ENCODE measurements around the gene KRTAP24-1.

Gene KRTAP24-1

GRCh38 chr21:30289215-30289614, 6.5 kb upstream of the KRTAP24-1 start, which contains the start of gene KRTAP25-1:
TSS of gene KRTAP25-1 (minus strand) at chr21:30289514. CDS start at chr21:30289490, 24 bp downstream.
- no peak for TF ChIP-seq CTCF (IDR thresholded peaks at IDR 0.05; ENCODE audit: low read depth, low read length)
- DNase-seq (ENCODE audit: extremely low read depth, low read depth): no peak

- no peak for TF ChIP-seq CTCF (IDR thresholded peaks at IDR 0.05; ENCODE audit: low read depth, low read length)
- DNase-seq (ENCODE audit: extremely low read depth, low read depth): no peak
These were observed 11.1 kb downstream of the KRTAP24-1 start for GRCh38 chr21:30271611-30272010.

GRCh38 chr21:30271156-30271555, 11.6 kb downstream of the KRTAP24-1 start:
- DNase-seq (ENCODE audit: extremely low read depth, low read depth): no peak
- no peak for TF ChIP-seq CTCF (IDR thresholded peaks at IDR 0.05; ENCODE audit: low read depth, low read length)

GRCh38 chr21:30269803-30270530, 12.8 kb downstream of the KRTAP24-1 start:
- no peak for TF ChIP-seq CTCF (IDR thresholded peaks at IDR 0.05; ENCODE audit: low read depth, low read length)

GRCh38 chr21:30268608-30269197, 14.0 kb downstream of the KRTAP24-1 start:
- DNase-seq (ENCODE audit: extremely low read depth, low read depth): no peak
- no peak for TF ChIP-seq CTCF (IDR thresholded peaks at IDR 0.05; ENCODE audit: low read depth, low read length)

More at GRCh38 chr21:30269803-30270530, 12.8 kb downstream of the KRTAP24-1 start:
- DNase-seq (ENCODE audit: extremely low read depth, low read depth): no peak

- DNase-seq (ENCODE audit: extremely low read depth, low read depth): no peak
- no peak for TF ChIP-seq CTCF (IDR thresholded peaks at IDR 0.05; ENCODE audit: low read depth, low read length)
These were observed 25.0 kb downstream of the KRTAP24-1 start for GRCh38 chr21:30257773-30258172.

GRCh38 chr21:30256100-30256499, 26.6 kb downstream of the KRTAP24-1 start:
- no peak for DNase-seq (ENCODE audit: extremely low read depth, low read depth)
- no peak for TF ChIP-seq CTCF (IDR thresholded peaks at IDR 0.05; ENCODE audit: low read depth, low read length)

Measured in AG09319 (cell line).